ENCODE results near the gene CCDC82.

CCDC82 gene

GRCh38 chr11:96324912-96325311 lies 64.8 kb downstream of the CCDC82 start:
- no peak for TF ChIP-seq CTCF (IDR thresholded peaks at IDR 0.05; ENCODE audit: borderline replicate concordance, control extremely low read depth, extremely low read depth, insufficient read depth, missing control alignments)
- no peak for DNase-seq (ENCODE audit: low spot score)
- in situ Hi-C loops (cut with MboI; ENCODE audit: low sequenced_read_pairs, unreplicated experiment): no loop called here

- TF ChIP-seq CTCF (IDR thresholded peaks at IDR 0.05; ENCODE audit: borderline replicate concordance, control extremely low read depth, extremely low read depth, insufficient read depth, missing control alignments): no peak
- in situ Hi-C loops (cut with MboI; ENCODE audit: low sequenced_read_pairs, unreplicated experiment): no loop called here
- DNase-seq (ENCODE audit: low spot score): no peak
Measured at GRCh38 chr11:96323642-96323985, 66.1 kb downstream of the CCDC82 start.

GRCh38 chr11:96322775-96323641 lies 66.7 kb downstream of the CCDC82 start:
- in situ Hi-C loops (cut with MboI; ENCODE audit: low sequenced_read_pairs, unreplicated experiment): no loop called here
- no peak for DNase-seq (ENCODE audit: low spot score)
- no peak for TF ChIP-seq CTCF (IDR thresholded peaks at IDR 0.05; ENCODE audit: borderline replicate concordance, control extremely low read depth, extremely low read depth, insufficient read depth, missing control alignments)

- TF ChIP-seq CTCF (IDR thresholded peaks at IDR 0.05; ENCODE audit: borderline replicate concordance, control extremely low read depth, extremely low read depth, insufficient read depth, missing control alignments): no peak
- in situ Hi-C loops (cut with MboI; ENCODE audit: low sequenced_read_pairs, unreplicated experiment): no loop called here
- DNase-seq (ENCODE audit: low spot score): no peak
Measured at GRCh38 chr11:96321091-96321490, 68.6 kb downstream of the CCDC82 start.

GRCh38 chr11:96319898-96320656 lies 69.6 kb downstream of the CCDC82 start:
- in situ Hi-C loops (cut with MboI; ENCODE audit: low sequenced_read_pairs, unreplicated experiment): no loop called here
- no peak for TF ChIP-seq CTCF (IDR thresholded peaks at IDR 0.05; ENCODE audit: borderline replicate concordance, control extremely low read depth, extremely low read depth, insufficient read depth, missing control alignments)
- DNase-seq (ENCODE audit: low spot score): no peak

- in situ Hi-C loops (cut with MboI; ENCODE audit: low sequenced_read_pairs, unreplicated experiment): no loop called here
- no peak for TF ChIP-seq CTCF (IDR thresholded peaks at IDR 0.05; ENCODE audit: borderline replicate concordance, control extremely low read depth, extremely low read depth, insufficient read depth, missing control alignments)
- no peak for DNase-seq (ENCODE audit: low spot score)
Measured at GRCh38 chr11:96318850-96319249, 70.9 kb downstream of the CCDC82 start.

Measured in GM13976 (cell line).